GM12801 (cell line): ENCODE data around the gene FOXN3.

Experiments used
- CTCF ChIP-seq: IDR thresholded peaks from one replicate; pipeline ENCODE4 v1.5.1; 2011; ENCODE audit warnings: control low read depth; ENCODE audit not compliant: insufficient read length; ENCODE audit errors: extremely low read depth

Gene FOXN3

DNA sequence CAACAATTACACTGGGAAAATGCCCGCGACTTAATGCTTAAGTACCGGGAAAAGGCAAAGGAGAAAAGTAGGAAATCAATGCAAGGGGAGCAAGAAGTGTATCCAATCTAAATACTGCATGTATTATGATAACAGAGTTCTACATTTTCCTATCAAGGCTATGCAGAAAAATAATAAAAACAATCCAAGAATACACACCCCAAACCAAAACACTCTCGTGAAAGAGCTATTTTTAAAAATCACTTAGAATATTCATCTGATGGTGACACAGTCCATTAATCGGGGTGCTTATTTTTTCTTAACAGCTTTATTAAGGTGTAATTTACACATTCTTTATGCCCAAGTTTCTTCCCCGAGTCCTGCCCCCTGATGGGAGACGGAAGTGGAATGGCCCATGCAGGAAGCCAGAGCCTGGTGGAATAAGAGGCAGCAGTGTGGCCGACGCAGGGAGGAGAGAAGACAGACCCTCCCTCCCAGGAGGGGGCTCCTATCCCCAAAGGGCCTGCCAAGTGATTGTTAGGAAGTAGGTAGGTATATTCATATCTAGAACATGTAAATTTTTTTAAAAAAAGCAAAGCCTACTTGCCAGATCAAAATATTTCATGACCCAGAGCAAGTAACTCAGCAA lies 174.3 kb downstream of the FOXN3 start:
- TF ChIP-seq CTCF: no peak

DNA sequence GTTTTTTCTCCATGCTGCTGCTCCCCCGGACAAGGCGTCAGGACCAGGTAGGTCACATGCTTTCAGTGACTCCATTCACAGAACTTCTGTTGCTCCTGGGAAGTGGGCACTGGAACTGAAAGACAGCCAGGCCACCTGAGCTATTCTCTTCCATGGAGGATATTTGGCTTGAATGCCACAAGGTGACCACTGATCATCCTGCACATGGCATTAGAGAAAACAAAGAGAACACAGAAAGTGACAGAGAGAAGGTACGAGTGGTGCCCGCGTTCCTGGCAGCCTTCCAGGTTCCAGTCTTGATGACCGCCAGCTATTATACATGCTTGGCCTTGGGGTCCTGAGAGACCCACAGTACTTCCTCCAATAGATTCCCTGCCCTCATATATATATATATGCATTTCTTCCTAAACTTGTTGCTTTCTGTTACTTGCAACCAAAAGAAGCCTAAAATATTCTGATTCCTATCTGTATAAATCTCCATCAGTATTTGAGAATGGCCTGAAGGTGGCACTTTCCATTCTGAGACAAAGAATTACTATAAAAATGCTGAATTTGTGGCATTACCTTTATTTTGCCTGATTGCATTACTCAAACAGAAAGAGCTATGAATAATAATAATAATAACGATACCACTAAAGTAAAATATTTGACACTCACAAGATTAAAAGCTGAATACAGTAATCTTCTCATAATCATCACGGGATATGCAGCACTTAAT lies 174.9 kb downstream of the FOXN3 start:
- no peak for TF ChIP-seq CTCF

DNA sequence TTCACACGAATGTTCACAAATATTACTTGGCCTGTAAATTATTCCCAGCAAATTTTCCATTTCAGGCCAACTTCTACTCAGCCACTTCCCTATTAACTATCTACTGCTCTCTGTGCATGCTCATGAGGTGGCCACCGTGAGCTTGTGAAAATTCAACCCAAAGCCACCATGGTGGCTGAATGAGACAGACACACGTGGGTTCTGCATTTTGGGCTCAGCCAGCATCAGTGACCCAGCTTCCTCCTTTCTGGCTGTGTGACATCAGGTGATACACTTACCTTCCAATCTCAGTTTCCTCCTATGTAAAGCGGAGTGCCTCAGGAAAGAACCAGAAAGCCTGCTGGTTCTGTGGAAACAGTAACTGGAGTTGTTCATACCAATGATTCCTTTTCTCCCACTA lies 175.8 kb downstream of the FOXN3 start:
- TF ChIP-seq CTCF: no peak

- no peak for TF ChIP-seq CTCF
These were observed 176.6 kb downstream of the FOXN3 start for GRCh38 chr14:89240414-89240813.

DNA sequence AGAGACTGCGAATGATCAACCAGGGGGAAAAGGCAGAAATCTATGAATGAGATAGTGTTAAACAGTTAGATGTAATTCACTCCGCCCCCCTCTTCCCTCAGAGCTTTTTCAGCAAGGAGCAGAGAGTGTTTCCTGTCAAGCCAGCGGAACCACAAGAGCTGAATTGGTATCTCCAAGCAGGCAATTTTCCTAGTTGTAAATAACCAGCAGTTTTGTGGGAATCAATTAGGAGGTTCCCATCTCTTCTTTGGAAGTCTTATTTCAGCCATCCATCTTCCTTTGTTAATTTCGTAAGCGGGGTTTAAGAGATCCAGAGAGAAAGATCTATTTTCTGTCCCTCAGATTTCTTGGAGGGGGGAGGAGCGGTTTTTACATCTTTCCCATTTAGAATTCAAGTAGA lies 178.0 kb downstream of the FOXN3 start:
- no peak for TF ChIP-seq CTCF

DNA sequence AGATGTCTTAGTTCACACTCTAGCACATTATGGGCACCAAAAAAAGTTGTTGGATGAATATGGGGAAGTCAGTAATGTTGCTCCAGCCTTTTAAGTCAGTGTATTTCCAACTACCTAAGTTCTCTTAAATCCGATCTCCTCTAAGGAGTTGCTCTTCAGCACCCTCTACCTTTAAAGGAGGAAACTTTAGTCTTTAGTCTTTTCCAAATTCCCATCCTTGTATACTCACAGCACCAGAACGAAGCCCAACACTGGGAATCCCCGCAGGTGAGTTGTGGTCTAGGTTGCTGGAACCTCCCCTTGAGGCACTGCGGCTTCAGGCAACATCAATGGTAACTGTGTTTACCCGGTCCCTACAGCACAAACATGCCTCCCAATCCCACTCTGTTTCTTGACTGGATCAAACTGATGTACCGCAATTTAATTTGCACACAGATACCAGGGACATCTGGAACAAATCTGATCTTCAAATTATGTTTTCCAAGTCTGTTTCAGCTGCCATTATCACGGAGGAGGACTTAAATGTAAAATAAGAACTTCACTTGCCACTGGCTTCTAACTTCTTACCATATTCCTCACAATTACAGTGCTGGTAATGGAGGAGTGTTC lies 179.0 kb downstream of the FOXN3 start:
- no peak for TF ChIP-seq CTCF

DNA sequence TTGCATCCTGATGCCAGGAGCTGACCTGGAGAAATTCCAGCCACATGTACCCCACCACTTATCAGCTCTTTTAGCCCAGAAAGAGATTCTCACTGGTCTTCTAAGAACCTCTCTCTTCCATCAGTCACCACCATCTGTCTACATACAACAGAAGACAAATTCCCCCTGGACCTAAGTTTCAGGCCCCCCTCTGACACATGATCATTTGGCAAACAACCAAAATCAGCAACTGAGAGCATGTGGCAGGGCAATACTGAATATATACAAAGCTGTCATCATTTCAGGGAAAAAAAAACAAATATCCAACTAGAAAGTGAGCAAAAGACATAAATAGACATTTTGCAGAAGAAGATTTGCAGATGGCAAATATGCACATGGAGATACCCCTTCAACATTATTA lies 180.2 kb downstream of the FOXN3 start:
- TF ChIP-seq CTCF: no peak
